H1 (cell line): ENCODE measurements around the gene UNC119. TPM values are rescaled to one million over a fixed set of nuclear protein-coding genes. Genes with fewer than 3 reads are reported as not detected.

Source experiments
- CTCF ChIA-PET: fragments of 300-600 bp; sonication (Branson Sonifier 250); formaldehyde crosslinking; loops from one replicate; lab custom pipeline; 2021; ENCODE audit not compliant: partially characterized antibody; lab: Charles Lee
- POLR2A ChIA-PET: fragments of 300-600 bp; sonication (Branson Sonifier 250); formaldehyde crosslinking; loops from one replicate; lab custom pipeline; 2021; ENCODE audit warnings: inconsistent platforms; ENCODE audit not compliant: partially characterized antibody; lab: Charles Lee
- DNase-seq, 2 experiments: peaks; one replicate each; pipeline versions ENCODE4 v3.0.0 to v3.0.0-alpha.2; 2010 to 2022; ENCODE audit warnings: low spot score in 2 of 2, low read depth in 1 of 2, mixed read lengths in 1 of 2
- FAIRE-seq: peaks from 2 replicates; lab custom pipeline; 2011; peaks lifted over from hg19 to GRCh38; lab: Jason Lieb, UNC
- H2AFZ ChIP-seq: 2 replicates; pipeline ENCODE4 v1.8.1; 2012; ENCODE audit warnings: low read length, inconsistent platforms
- H2AK5ac ChIP-seq: 2 replicates; pipeline ENCODE4 v1.6.1; 2013; ENCODE audit warnings: low read depth, low read length
- H2BK120ac ChIP-seq: replicated peaks from 2 replicates; pipeline ENCODE3; 2013; ENCODE audit warnings: low read depth, low read length, inconsistent platforms
- H2BK12ac ChIP-seq: 2 replicates; pipeline ENCODE4 v1.6.1; 2013; ENCODE audit warnings: low read depth, low read length
- H2BK15ac ChIP-seq: 2 replicates; pipeline ENCODE4 v1.6.1; 2013; ENCODE audit warnings: low read length
- H2BK20ac ChIP-seq: 2 replicates; pipeline ENCODE4 v1.6.1; 2013; ENCODE audit warnings: low read length
- H2BK5ac ChIP-seq: 2 replicates; pipeline ENCODE4 v1.6.1; 2013; ENCODE audit warnings: low read depth, low read length
- H3K14ac ChIP-seq: 2 replicates; pipeline ENCODE4 v1.6.1; 2013; ENCODE audit warnings: inconsistent platforms; ENCODE audit not compliant: insufficient read length
- H3K18ac ChIP-seq: 2 replicates; pipeline ENCODE4 v1.6.1; 2013; ENCODE audit warnings: low read length; ENCODE audit errors: extremely low read depth
- H3K23ac ChIP-seq: 2 replicates; pipeline ENCODE4 v1.6.1; 2013; ENCODE audit warnings: inconsistent platforms; ENCODE audit not compliant: insufficient read length
- H3K23me2 ChIP-seq: 2 replicates; pipeline ENCODE4 v1.6.1; 2013; ENCODE audit warnings: low read depth, low read length
- H3K27ac ChIP-seq: 2 replicates; pipeline ENCODE4 v1.6.1; 2011; ENCODE audit warnings: low read depth, low read length, inconsistent platforms
- H3K27me3 ChIP-seq, 4 experiments: replicated peaks in 1 of 4; 1 replicate in 1 of 4; 2 replicates in 3 of 4; pipeline versions ENCODE4 v1.6.1 to v1.8.1; 2011 to 2013; ENCODE audit warnings: low read length in 3 of 4, mild to moderate bottlenecking in 3 of 4, inconsistent platforms in 2 of 4, mixed read lengths in 2 of 4, moderate library complexity in 1 of 4; ENCODE audit not compliant: control insufficient read depth in 3 of 4, insufficient read depth in 3 of 4; ENCODE audit errors: extremely low read depth in 1 of 4
- H3K36me3 ChIP-seq, 4 experiments: 2 replicates each; pipeline versions ENCODE4 v1.6.1 to v1.8.1; 2011 to 2013; ENCODE audit warnings: mild to moderate bottlenecking in 4 of 4, low read length in 3 of 4, moderate library complexity in 2 of 4, control low read depth in 1 of 4, inconsistent platforms in 1 of 4; ENCODE audit not compliant: insufficient read depth in 4 of 4, control insufficient read depth in 2 of 4
- H3K4ac ChIP-seq: replicated peaks from 2 replicates; pipeline ENCODE3; 2013; ENCODE audit warnings: low read length, low read depth, mixed read lengths, inconsistent platforms; ENCODE audit not compliant: insufficient read length
- H3K4me1 ChIP-seq, 4 experiments: replicated peaks in 1 of 4; 1 replicate in 1 of 4; 2 replicates in 3 of 4; pipeline versions ENCODE4 v1.6.1 to v1.8.1; 2011 to 2013; ENCODE audit warnings: low read length in 3 of 4, inconsistent platforms in 2 of 4, mixed read lengths in 1 of 4; ENCODE audit not compliant: insufficient read depth in 4 of 4, control insufficient read depth in 3 of 4
- H3K4me2 ChIP-seq, 2 experiments: 2 replicates each; pipeline versions ENCODE4 v1.6.1 to v1.8.1; 2011 to 2013; ENCODE audit warnings: low read depth in 2 of 2, low read length in 2 of 2, control low read depth in 1 of 2, inconsistent platforms in 1 of 2, mild to moderate bottlenecking in 1 of 2; ENCODE audit not compliant: insufficient read depth in 1 of 2
- H3K4me3 ChIP-seq, 4 experiments: fragments of 200-600, 300-600 bp in 1 of 4; sonication (generic), shearing (Covaris generic), sonication (Bioruptor Twin) in 1 of 4; 2 replicates each; pipeline versions ENCODE4 v1.5.1 to v1.8.1; 2011 to 2016; ENCODE audit warnings: low read length in 4 of 4, low read depth in 3 of 4, control low read depth in 2 of 4, inconsistent platforms in 2 of 4, mild to moderate bottlenecking in 2 of 4, mixed read lengths in 1 of 4, moderate library complexity in 1 of 4; ENCODE audit not compliant: insufficient read depth in 2 of 4; ENCODE audit errors: extremely low read depth in 1 of 4
- H3K56ac ChIP-seq: replicated peaks from 2 replicates; pipeline ENCODE3; 2013; ENCODE audit warnings: low read depth, mild to moderate bottlenecking, mixed read lengths, low read length, inconsistent platforms; ENCODE audit not compliant: insufficient read length
- H3K79me1 ChIP-seq: 2 replicates; pipeline ENCODE4 v1.6.1; 2013; ENCODE audit warnings: low read depth, low read length, control low read depth
- H3K79me2 ChIP-seq, 2 experiments: 2 replicates each; pipeline versions ENCODE4 v1.6.1 to v1.8.1; 2012 to 2013; ENCODE audit warnings: low read length in 2 of 2, mild to moderate bottlenecking in 2 of 2, inconsistent platforms in 1 of 2; ENCODE audit not compliant: insufficient read depth in 2 of 2, control insufficient read depth in 1 of 2
- H3K9ac ChIP-seq, 4 experiments: replicated peaks in 1 of 4; 1 replicate in 1 of 4; 2 replicates in 3 of 4; pipeline versions ENCODE4 v1.6.1 to v1.8.1; 2011 to 2013; ENCODE audit warnings: low read depth in 3 of 4, low read length in 3 of 4, control low read depth in 2 of 4, mild to moderate bottlenecking in 2 of 4, moderate library complexity in 2 of 4, inconsistent platforms in 1 of 4; ENCODE audit errors: extremely low read depth in 1 of 4
- H3K9me3 ChIP-seq, 2 experiments: 2 replicates each; pipeline versions ENCODE4 v1.6.1 to v1.8.1; 2012 to 2013; ENCODE audit warnings: mild to moderate bottlenecking in 2 of 2, moderate library complexity in 2 of 2, control low read depth in 1 of 2, inconsistent platforms in 1 of 2, low read depth in 1 of 2, low read length in 1 of 2, mixed read lengths in 1 of 2; ENCODE audit not compliant: insufficient read depth in 2 of 2
- H4K20me1 ChIP-seq, 2 experiments: replicated peaks in 1 of 2; 2 replicates each; pipeline versions ENCODE3 to v1.8.1; 2011 to 2013; ENCODE audit warnings: inconsistent platforms in 2 of 2, low read length in 2 of 2, mild to moderate bottlenecking in 1 of 2; ENCODE audit not compliant: insufficient read depth in 2 of 2, control insufficient read depth in 1 of 2
- H4K5ac ChIP-seq: 2 replicates; pipeline ENCODE4 v1.6.1; 2013; ENCODE audit warnings: low read length, low read depth, mixed read lengths, inconsistent platforms; ENCODE audit not compliant: insufficient read length
- H4K8ac ChIP-seq: 2 replicates; pipeline ENCODE4 v1.8.0; 2013; ENCODE audit warnings: mild to moderate bottlenecking, moderate library complexity, low read length, inconsistent platforms; ENCODE audit not compliant: insufficient read depth; ENCODE audit errors: extremely low read depth
- H4K91ac ChIP-seq: replicated peaks from 2 replicates; pipeline ENCODE3; 2013; ENCODE audit warnings: low read length, mixed read lengths, inconsistent platforms; ENCODE audit not compliant: insufficient read length
- CBX5 ChIP-seq: fragments of 300-800, 300-1000 bp; sonication (generic); IDR thresholded peaks from 2 replicates; pipeline ENCODE4 v1.7.1; 2016; ENCODE audit warnings: antibody characterized with exemption, low read length, low read depth
- CTCF ChIP-seq, 3 experiments: IDR thresholded peaks; 1 replicate in 2 of 3; 2 replicates in 1 of 3; pipeline versions ENCODE4 v1.5.1 to v1.6.1; 2011; ENCODE audit warnings: low read length in 3 of 3, mild to moderate bottlenecking in 3 of 3, inconsistent platforms in 2 of 3, low read depth in 1 of 3, moderate library complexity in 1 of 3; ENCODE audit not compliant: insufficient read depth in 1 of 3; ENCODE audit errors: control extremely low read depth in 1 of 3
- FOSL1 ChIP-seq: IDR thresholded peaks from 2 replicates; pipeline ENCODE4 v1.6.1; 2011; ENCODE audit warnings: mild to moderate bottlenecking, low read depth, low read length, moderate library complexity; ENCODE audit not compliant: insufficient read depth
- WGBS, 2 experiments: shearing (Covaris generic) in 1 of 2; methylation state at CpG; one replicate each; pipeline versions ENCODE4 v1.1.6 to v1.1.7; 2013 to 2015; ENCODE audit warnings: low lambda C conversion rate in 2 of 2, mixed read lengths in 2 of 2, inconsistent platforms in 1 of 2, low coverage in 1 of 2, missing lambda C conversion rate in 1 of 2; ENCODE audit not compliant: insufficient replicate concordance in 2 of 2, insufficient coverage in 1 of 2, insufficient read length in 1 of 2; ENCODE audit errors: extremely low coverage in 1 of 2, missing lambda C conversion rate in 1 of 2; 5-methylcytosine and 5-hydroxymethylcytosine counted together
- polyA plus RNA-seq, 7 experiments: library from polyadenylated mRNA; depleted of rRNA in 3 of 7; stranded (reverse) in 5 of 7; unstranded in 2 of 7; fragments of >200 nt in 5 of 7; fragments of 200-250 nt in 2 of 7; gene quantifications; 1 replicate in 5 of 7; 2 replicates in 1 of 7; 4 replicates in 1 of 7; pipeline versions ENCODE4 v1.2.1 to v1.2.3, GENCODE V29; 2011 to 2013; ENCODE audit warnings: missing spikeins in 2 of 7, mixed read lengths in 2 of 7
- total RNA-seq: library from RNA; stranded (reverse); fragmentation: NEBNext Ultra II Directional; extraction: Animal tissue kit (Norgen Biotek cat#: 25700); gene quantifications from 2 replicates; pipeline ENCODE4 v1.2.1, GENCODE V29; 2021

The UNC119 gene
- total and polyA plus RNA-seq, 2 of the 8 experiments (the other 6 are each of a cell fraction or from before 2014, with no cell fraction given), result 43.5 to 94.4 TPM

DNA sequence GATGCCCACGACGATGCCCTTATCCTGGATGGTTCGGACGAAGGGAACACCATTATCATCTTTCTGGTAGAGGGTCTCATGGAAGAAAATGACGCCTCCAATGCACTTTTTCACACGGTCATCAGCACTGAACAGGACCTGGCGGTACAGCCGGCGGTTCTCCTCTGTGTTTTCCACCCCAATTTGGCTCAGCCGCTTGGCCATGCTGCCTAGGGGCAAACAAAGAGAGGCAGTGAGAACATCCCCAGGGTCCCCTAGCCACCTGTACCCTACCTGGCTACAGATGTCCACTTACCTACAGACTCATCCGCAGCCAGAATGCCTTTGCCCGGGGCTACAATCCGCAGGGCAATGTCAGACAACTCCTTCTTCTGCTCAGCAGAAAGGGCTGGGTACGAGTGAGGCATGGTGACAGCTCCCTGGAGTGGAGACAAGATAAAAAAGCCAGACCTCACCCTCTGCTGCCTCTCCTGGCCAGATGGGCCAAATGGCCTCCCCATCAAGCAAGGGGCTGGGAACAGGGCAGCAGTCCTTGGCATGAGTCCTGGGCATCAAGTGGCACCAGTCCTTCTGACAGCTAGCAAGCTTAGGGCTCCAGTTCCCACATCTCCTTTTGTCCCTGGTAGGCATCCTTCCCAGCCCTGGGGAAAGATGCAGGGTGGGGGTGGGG, 22.8 kb upstream of the UNC119 start:
- peaks cover 0 to 4% of the 10 kb centered on the region in 2 experiments; a peak in 1 of 4 replicates for H3K79me2 ChIP-seq
- H2BK5ac ChIP-seq, result no peak overlapping the region
- no peak overlapping the region for H3K56ac ChIP-seq
- no peak overlapping the region; the same call in 1 of the 2 replicates for H4K8ac ChIP-seq
- H3K79me1 ChIP-seq, result no peaks in the 10 kb centered on the region
- H3K18ac ChIP-seq, result no peak overlapping the region
- no peak overlapping the region for H3K14ac ChIP-seq
- H3K9ac ChIP-seq, result no peak overlapping the region
- no peak overlapping the region; a peak in 1 of 8 replicates for H3K4me3 ChIP-seq
- H2BK120ac ChIP-seq, result no peak overlapping the region
- ChIA-PET CTCF (interaction anchor here (0.7 to 3.5 kb wide), 14 partner anchors 9 to 347 kb away, joined by 3 to 18 read pairs (median 3); partner anchors contain the start of genes BLTP2 and POLDIP2), POLR2A (interaction anchor here (0.9 to 4.2 kb wide), 8 partner anchors 18 to 136 kb away, joined by 3 to 24 read pairs (median 6); partner anchors contain the start of genes BLTP2, PROCA1 and SPAG5)
- no peak overlapping the region for H3K4ac ChIP-seq
- peak overlapping the region; percentile 54; the same call in 1 of the 2 replicates for H2BK15ac ChIP-seq
- no peaks in the 10 kb centered on the region for H3K9me3 ChIP-seq
- H3K4me2 ChIP-seq, result peak overlapping the region; percentile 58 to 59; a peak in 3 of 4 replicates
- H4K91ac ChIP-seq, result no peak overlapping the region
- H4K20me1 ChIP-seq, result peaks cover 4 to 5% of the 10 kb centered on the region in 2 experiments
- H2BK20ac ChIP-seq, result no peak overlapping the region
- H3K23ac ChIP-seq, result no peak overlapping the region
- WGBS, 2 experiments, result 94% methylated on average over 14 of the region's 14 CpGs; no CpG with 5 or more reads in 1 of the 2 experiments
- no peak overlapping the region for H2AK5ac ChIP-seq
- H4K5ac ChIP-seq, result no peak overlapping the region
- H3K23me2 ChIP-seq, result peaks cover 6% of the 10 kb centered on the region
- FAIRE-seq (no peak), DNase-seq (no peak)
- no peak overlapping the region for H3K27ac ChIP-seq
- H3K4me1 ChIP-seq, result peaks cover 2 to 9% (median 6%) of the 10 kb centered on the region in 4 experiments; a peak in 6 of 7 replicates
- no peak overlapping the region for H2BK12ac ChIP-seq
- H2AFZ ChIP-seq, result no peak overlapping the region
- H3K36me3 ChIP-seq, result peaks cover 16 to 28% (median 25%) of the 10 kb centered on the region in 4 experiments
- peaks cover 0 to 8% (median 4%) of the 10 kb centered on the region in 4 experiments; a peak in 4 of 7 replicates for H3K27me3 ChIP-seq
- TF ChIP-seq CBX5 (no peak), FOSL1 (no peak), CTCF (IDR thresholded peaks at IDR 0.05; ENCODE audit: control extremely low read depth in 1 of 3, insufficient read depth in 1 of 3, low read depth in 1 of 3, low read length in 3 of 3) (peak in 2 of 3 experiments; percentile 32 to 38; a peak in 2 of 4 replicates)
